ENCODE results near the gene AP1S2.
A peak's percentile ranks its signal among the peaks of the same experiment; 100 is the strongest.
"Not testable (repeated sequence)": the region's sequence is repeated elsewhere in the genome, so short reads cannot be mapped to it uniquely, and the experiment has no call there.

AP1S2 gene

DNA sequence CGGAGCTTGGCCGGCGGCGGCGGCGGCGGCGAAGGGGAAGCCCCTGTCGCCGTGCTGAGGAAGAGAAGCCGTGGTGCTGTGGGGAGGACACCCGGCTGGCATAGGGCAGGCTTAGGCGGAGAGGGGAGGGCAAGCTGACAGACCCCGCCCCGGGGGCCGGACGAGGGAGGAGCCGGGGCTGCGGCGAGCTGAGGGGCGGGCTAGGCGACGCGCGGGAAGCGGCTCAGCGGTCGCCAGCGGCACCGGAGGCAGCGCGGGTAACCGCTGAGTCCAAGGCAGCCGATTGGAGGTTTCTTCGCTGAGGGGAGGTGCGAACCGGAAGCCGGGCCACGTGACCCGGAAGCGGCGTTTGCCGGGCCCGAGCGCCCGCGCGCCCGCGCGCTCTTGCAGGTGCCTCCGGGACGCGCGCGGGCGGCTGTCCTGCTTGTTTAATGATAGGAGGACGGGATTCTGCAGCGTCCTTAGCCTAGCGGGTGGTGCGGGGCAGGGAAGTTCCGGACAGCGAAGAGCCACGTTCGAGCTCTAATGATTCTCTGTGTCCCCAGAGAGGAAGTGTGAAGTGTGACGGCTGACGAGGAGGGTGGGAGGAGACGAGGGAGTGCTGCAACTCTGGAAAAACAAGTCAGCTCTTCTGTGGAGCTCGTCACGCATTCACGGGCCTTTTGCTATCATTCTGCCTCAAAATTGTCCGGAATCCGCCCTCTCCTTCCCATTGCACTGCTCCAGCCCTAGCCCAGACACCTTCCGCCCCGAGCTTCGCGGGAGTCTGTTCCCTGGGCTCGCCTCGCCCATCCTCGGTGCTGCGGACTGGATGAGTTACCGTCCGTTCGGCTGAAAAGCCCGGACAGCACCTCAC, at the start of gene AP1S2:
AP1S2 (minus strand) TSS at position 102 of the 856 bp plus-strand sequence. CDS start 2,289 bp downstream, outside the sequence.
- TF ChIP-seq ZNF274 (IDR thresholded peaks at IDR 0.05; ENCODE audit: low read depth, low read length) = no peak
- peak within 1 kb of the TSS; percentile 97 for H3K4me3 ChIP-seq (ENCODE audit: low read length)

- no peak for TF ChIP-seq ZNF274 (IDR thresholded peaks at IDR 0.05; ENCODE audit: low read depth, low read length)
These were observed 48.6 kb upstream of the AP1S2 start for GRCh38 chrX:15903186-15903681.

DNA sequence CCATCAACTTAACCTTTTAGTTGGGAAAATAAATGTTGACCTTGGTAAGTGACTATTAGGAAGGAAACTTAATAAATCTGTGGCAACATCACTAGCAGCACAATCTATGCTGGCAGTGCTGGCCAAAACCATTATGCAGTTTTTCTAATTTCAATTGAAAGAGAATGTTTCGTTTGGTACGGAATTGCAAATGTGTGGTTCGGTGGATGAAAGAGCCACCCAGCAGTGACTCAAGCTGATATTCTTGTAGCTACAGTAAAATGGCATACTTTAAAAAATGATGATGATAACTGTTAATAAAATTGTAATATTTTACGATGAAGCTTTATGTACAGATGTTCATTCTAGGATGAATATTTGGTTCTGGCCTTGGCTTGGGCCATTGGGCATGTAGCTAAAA, 40.7 kb upstream of the AP1S2 start:
- no peak for TF ChIP-seq ZNF274 (IDR thresholded peaks at IDR 0.05; ENCODE audit: low read depth, low read length)
- H3K4me3 ChIP-seq (ENCODE audit: low read length) = no peak overlapping the region

More at GRCh38 chrX:15903186-15903681, 48.6 kb upstream of the AP1S2 start:
- H3K4me3 ChIP-seq (ENCODE audit: low read length) = no peak overlapping the region

- no peak overlapping the region for H3K4me3 ChIP-seq (ENCODE audit: low read length)
- TF ChIP-seq ZNF274 (IDR thresholded peaks at IDR 0.05; ENCODE audit: low read depth, low read length) = no peak
These were observed 40.1 kb upstream of the AP1S2 start for GRCh38 chrX:15894724-15895123.

- no peak for TF ChIP-seq ZNF274 (IDR thresholded peaks at IDR 0.05; ENCODE audit: low read depth, low read length)
- no peak overlapping the region for H3K4me3 ChIP-seq (ENCODE audit: low read length)
These were observed 35.9 kb upstream of the AP1S2 start for GRCh38 chrX:15890463-15890862.

DNA sequence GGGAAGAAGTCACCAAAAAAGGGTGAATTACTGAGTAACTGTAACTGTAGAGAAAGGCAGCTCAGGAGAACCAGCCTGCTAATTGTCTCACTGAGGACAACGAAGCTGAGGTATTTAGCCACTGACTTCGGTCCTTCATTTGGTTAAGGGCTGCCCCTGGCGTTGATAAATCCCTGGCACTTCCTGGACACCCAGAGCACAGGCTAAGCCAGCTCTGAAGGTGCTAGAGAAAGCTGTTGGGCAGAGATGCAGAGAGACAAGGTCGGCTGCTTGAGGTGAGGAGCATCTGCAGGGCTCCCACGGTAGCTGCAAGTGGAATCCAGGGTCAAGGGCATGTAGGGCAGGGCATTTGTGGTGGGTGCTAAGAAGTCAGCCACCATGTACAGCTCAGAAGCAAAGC, 33.4 kb upstream of the AP1S2 start:
- TF ChIP-seq ZNF274 (IDR thresholded peaks at IDR 0.05; ENCODE audit: low read depth, low read length) = no peak

GRCh38 chrX:15883540-15883863, 28.9 kb upstream of the AP1S2 start:
- H3K4me3 ChIP-seq (ENCODE audit: low read length) = no peak overlapping the region
- TF ChIP-seq ZNF274 (IDR thresholded peaks at IDR 0.05; ENCODE audit: low read depth, low read length) = no peak

More for the DNA sequence above, 33.4 kb upstream of the AP1S2 start:
- H3K4me3 ChIP-seq (ENCODE audit: low read length) = no peak overlapping the region

GRCh38 chrX:15882704-15883539, 28.3 kb upstream of the AP1S2 start:
- H3K4me3 ChIP-seq (ENCODE audit: low read length) = peak overlapping the region; percentile 31; the same call in 1 of the 2 replicates
- TF ChIP-seq ZNF274 (IDR thresholded peaks at IDR 0.05; ENCODE audit: low read depth, low read length) = no peak

GRCh38 chrX:15881381-15881897, 26.8 kb upstream of the AP1S2 start:
- H3K4me3 ChIP-seq (ENCODE audit: low read length) = no peak overlapping the region
- TF ChIP-seq ZNF274 (IDR thresholded peaks at IDR 0.05; ENCODE audit: low read depth, low read length) = no peak

DNA sequence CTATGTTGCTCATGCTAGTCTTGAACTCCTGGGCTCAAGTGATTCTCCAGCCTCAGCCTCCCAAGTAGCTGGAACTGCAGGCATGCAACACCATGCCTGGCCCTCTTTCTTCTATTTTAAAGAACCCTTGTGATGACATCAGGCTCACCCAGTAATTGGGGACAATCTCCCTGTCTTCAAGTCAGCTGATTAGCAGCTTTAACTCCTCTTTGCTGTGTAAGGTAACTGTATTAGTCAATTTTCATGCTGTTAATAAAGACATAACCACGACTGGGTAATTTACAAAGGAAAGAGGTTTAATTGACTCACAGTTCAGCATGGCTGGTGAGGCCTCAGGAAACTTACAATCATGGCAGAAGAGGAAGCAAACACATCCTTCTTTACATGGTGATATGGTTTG, 23.3 kb upstream of the AP1S2 start:
- not testable (repeated sequence) for H3K4me3 ChIP-seq (ENCODE audit: low read length)

DNA sequence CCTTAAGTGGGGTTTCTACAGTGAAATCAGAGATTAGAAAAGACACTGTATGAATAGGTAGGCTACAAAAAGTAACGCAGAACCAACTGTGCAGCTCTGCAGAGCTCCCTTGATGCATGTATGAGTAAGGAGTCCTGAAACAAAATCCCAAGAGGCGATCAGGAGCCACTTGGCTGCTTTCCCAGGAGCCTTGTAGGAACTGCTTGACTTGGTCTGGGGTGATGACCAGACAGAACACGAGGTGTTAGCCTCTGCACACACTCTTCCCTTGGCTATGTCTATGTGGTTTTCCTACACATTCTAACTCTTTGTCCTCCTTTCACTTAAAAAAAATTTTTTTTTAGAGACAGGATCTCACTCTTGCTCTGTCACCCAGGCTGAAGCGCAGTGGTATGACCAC, 22.8 kb upstream of the AP1S2 start:
- no peak overlapping the region for H3K4me3 ChIP-seq (ENCODE audit: low read length)
- TF ChIP-seq ZNF274 (IDR thresholded peaks at IDR 0.05; ENCODE audit: low read depth, low read length) = no peak

GRCh38 chrX:15874672-15875071, 20.1 kb upstream of the AP1S2 start:
- no peak for TF ChIP-seq ZNF274 (IDR thresholded peaks at IDR 0.05; ENCODE audit: low read depth, low read length)
- H3K4me3 ChIP-seq (ENCODE audit: low read length) = no peak overlapping the region

- TF ChIP-seq ZNF274 (IDR thresholded peaks at IDR 0.05; ENCODE audit: low read depth, low read length) = no peak
- H3K4me3 ChIP-seq (ENCODE audit: low read length) = no peak overlapping the region
These were observed 19.0 kb upstream of the AP1S2 start for GRCh38 chrX:15873566-15873965.

- TF ChIP-seq ZNF274 (IDR thresholded peaks at IDR 0.05; ENCODE audit: low read depth, low read length) = no peak
- no peak overlapping the region for H3K4me3 ChIP-seq (ENCODE audit: low read length)
These were observed 15.7 kb upstream of the AP1S2 start for GRCh38 chrX:15870310-15870709.

Data from GM08714 (cell line).